ENCODE measurements around the gene P4HA3. TPM values are rescaled to one million over a fixed set of nuclear protein-coding genes. Genes with fewer than 3 reads are reported as not detected.

The P4HA3 gene
- total and polyA plus RNA-seq, 9 of the 15 experiments (the other 6 are each of a cell fraction or from before 2014, with no cell fraction given), result 0.01 to 0.03 TPM; not detected in 7

DNA sequence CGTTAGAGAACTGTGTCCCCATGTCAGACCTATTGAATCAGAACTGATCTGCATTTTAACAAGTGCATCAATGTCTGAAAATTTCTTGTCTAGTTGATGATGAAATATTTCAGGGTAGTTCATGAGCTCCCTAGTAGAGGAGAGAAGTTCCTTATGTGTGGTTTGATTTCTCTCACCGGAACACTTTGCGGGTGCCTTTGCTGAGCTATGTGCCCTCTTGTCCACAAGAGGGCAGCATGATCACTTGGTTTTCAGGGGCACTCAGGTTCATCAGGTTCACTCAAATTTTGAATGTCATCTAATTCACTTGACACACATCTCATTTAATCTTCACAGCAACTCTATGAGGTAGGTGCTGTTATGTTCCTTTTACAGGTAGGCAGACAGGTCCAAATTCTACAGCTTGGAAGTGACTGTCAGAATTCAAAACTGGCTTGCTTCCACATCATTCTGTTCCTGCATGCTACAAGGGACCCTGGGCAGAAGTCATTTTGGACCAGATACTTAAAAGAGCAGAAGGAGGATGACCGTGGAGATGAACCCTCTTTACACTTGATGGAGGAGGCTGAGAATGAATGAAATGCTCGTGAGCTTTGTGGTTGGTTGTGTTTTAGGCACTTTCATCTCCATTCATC is 55.6 kb downstream of the P4HA3 start (continued):
- TF ChIP-seq, protein P1, sequence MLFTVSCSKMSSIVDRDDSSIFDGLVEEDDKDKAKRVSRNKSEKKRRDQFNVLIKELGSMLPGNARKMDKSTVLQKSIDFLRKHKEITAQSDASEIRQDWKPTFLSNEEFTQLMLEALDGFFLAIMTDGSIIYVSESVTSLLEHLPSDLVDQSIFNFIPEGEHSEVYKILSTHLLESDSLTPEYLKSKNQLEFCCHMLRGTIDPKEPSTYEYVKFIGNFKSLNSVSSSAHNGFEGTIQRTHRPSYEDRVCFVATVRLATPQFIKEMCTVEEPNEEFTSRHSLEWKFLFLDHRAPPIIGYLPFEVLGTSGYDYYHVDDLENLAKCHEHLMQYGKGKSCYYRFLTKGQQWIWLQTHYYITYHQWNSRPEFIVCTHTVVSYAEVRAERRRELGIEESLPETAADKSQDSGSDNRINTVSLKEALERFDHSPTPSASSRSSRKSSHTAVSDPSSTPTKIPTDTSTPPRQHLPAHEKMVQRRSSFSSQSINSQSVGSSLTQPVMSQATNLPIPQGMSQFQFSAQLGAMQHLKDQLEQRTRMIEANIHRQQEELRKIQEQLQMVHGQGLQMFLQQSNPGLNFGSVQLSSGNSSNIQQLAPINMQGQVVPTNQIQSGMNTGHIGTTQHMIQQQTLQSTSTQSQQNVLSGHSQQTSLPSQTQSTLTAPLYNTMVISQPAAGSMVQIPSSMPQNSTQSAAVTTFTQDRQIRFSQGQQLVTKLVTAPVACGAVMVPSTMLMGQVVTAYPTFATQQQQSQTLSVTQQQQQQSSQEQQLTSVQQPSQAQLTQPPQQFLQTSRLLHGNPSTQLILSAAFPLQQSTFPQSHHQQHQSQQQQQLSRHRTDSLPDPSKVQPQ (CRISPR knock-in tag; IDR thresholded peaks at IDR 0.05; ENCODE audit: borderline replicate concordance), result no peak
- no peak for TF ChIP-seq ARID2 (IDR thresholded peaks at IDR 0.05)
- TF ChIP-seq, protein P2, sequence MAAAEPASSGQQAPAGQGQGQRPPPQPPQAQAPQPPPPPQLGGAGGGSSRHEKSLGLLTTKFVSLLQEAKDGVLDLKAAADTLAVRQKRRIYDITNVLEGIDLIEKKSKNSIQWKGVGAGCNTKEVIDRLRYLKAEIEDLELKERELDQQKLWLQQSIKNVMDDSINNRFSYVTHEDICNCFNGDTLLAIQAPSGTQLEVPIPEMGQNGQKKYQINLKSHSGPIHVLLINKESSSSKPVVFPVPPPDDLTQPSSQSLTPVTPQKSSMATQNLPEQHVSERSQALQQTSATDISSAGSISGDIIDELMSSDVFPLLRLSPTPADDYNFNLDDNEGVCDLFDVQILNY (CRISPR knock-in tag; IDR thresholded peaks at IDR 0.05), result no peak
- no peak for TF ChIP-seq ZNF232 (CRISPR knock-in tag; IDR thresholded peaks at IDR 0.05)
- TF ChIP-seq HNRNPH1 (optimal IDR thresholded peaks at IDR 0.05; ENCODE audit: low read depth, low read length), result no peak
- no peak for TF ChIP-seq CBX5 (IDR thresholded peaks at IDR 0.05; ENCODE audit: borderline replicate concordance, low read depth)
- no peak for TF ChIP-seq SNRNP70 (optimal IDR thresholded peaks at IDR 0.05; ENCODE audit: low read depth, low read length)
- no peak for TF ChIP-seq SRSF3 (IDR thresholded peaks at IDR 0.05; ENCODE audit: insufficient read depth, low read length)
- no peak for TF ChIP-seq PCBP2 (IDR thresholded peaks at IDR 0.05; ENCODE audit: low read depth, low read length, poor library complexity, severe bottlenecking)
- no peak for TF ChIP-seq EZH2 (IDR thresholded peaks at IDR 0.05; ENCODE audit: borderline replicate concordance, low read depth, low read length)
- TF ChIP-seq LARP7 (IDR thresholded peaks at IDR 0.05), result no peak
- TF ChIP-seq, protein P3, sequence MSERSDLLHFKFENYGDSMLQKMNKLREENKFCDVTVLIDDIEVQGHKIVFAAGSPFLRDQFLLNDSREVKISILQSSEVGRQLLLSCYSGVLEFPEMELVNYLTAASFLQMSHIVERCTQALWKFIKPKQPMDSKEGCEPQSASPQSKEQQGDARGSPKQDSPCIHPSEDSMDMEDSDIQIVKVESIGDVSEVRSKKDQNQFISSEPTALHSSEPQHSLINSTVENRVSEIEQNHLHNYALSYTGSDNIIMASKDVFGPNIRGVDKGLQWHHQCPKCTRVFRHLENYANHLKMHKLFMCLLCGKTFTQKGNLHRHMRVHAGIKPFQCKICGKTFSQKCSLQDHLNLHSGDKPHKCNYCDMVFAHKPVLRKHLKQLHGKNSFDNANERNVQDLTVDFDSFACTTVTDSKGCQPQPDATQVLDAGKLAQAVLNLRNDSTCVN (CRISPR knock-in tag; IDR thresholded peaks at IDR 0.05), result no peak
- TF ChIP-seq, protein P4, sequence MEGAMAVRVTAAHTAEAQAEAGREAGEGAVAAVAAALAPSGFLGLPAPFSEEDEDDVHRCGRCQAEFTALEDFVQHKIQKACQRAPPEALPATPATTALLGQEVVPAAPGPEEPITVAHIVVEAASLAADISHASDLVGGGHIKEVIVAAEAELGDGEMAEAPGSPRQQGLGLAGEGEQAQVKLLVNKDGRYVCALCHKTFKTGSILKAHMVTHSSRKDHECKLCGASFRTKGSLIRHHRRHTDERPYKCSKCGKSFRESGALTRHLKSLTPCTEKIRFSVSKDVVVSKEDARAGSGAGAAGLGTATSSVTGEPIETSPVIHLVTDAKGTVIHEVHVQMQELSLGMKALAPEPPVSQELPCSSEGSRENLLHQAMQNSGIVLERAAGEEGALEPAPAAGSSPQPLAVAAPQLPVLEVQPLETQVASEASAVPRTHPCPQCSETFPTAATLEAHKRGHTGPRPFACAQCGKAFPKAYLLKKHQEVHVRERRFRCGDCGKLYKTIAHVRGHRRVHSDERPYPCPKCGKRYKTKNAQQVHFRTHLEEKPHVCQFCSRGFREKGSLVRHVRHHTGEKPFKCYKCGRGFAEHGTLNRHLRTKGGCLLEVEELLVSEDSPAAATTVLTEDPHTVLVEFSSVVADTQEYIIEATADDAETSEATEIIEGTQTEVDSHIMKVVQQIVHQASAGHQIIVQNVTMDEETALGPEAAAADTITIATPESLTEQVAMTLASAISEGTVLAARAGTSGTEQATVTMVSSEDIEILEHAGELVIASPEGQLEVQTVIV (CRISPR knock-in tag; IDR thresholded peaks at IDR 0.05; ENCODE audit: borderline replicate concordance), result no peak
- TF ChIP-seq ZNF75A (CRISPR knock-in tag; IDR thresholded peaks at IDR 0.05), result no peak
- TF ChIP-seq, protein P5, sequence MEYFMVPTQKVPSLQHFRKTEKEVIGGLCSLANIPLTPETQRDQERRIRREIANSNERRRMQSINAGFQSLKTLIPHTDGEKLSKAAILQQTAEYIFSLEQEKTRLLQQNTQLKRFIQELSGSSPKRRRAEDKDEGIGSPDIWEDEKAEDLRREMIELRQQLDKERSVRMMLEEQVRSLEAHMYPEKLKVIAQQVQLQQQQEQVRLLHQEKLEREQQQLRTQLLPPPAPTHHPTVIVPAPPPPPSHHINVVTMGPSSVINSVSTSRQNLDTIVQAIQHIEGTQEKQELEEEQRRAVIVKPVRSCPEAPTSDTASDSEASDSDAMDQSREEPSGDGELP (CRISPR knock-in tag; IDR thresholded peaks at IDR 0.05; ENCODE audit: borderline replicate concordance), result no peak
- TF ChIP-seq ZNF324 (CRISPR knock-in tag; IDR thresholded peaks at IDR 0.05), result no peak
